ENCODE data around the gene RFX4.

Gene RFX4

GRCh38 chr12:106582641-106583230 lies at the start of gene RFX4:
Gene RFX4, plus strand, starts transcription at chr12:106583004. Its CDS starts 317 bp downstream, at chr12:106583321.
- no peak for DNase-seq

GRCh38 chr12:106541201-106541600 lies 41.6 kb upstream of the RFX4 start:
- DNase-seq = no peak

GRCh38 chr12:106551410-106551809 lies 31.4 kb upstream of the RFX4 start:
- peak; percentile 1 for DNase-seq

DNA sequence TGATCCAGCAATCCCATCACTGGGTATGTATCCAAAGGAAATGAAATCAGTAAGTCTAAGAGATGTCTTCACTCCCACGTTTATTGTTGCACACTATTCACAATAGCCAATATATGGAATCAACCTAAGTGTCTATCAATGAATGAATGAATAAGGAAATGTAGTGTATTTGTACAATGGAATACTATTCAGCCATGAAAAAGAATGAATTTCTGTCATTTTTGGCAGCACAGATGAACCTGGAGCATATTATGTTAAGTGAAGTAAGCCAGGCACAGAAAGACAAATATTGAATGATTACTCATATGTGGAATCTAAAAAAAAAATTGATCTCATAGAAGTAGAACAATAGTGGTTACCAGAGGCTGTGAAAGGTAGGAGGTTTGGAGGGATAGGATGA lies 30.6 kb upstream of the RFX4 start:
- DNase-seq = no peak

DNA sequence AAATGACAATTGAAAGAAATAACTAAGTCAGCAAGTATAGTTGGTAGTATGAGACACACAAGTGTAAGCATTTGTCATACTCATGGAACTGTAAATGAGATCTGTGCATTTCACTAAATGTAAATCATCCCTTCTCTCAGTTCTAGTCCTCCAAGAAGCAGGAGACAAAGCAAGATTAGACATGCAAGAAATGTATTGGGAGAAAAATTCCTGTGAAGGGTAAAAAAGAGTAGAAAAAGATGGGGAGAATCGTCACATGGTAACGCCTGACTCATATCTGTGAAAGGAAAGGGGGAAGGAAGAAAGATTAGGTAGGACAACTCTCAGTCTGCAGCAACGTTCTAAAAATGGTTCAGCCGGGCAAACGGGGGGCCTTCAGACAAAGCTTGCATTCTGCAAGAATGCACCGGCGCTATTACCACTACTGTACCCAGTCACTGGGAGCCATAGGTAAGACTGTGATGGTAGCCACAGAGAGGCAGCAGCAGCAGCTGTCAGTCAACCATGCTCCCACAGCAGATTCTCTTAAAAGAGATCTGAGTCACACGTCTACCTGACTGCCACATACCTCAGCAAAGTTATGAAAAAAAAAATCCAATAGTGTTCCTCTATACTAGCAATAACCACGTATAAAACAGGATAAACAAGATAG lies 18.0 kb upstream of the RFX4 start:
- no peak for DNase-seq

DNA sequence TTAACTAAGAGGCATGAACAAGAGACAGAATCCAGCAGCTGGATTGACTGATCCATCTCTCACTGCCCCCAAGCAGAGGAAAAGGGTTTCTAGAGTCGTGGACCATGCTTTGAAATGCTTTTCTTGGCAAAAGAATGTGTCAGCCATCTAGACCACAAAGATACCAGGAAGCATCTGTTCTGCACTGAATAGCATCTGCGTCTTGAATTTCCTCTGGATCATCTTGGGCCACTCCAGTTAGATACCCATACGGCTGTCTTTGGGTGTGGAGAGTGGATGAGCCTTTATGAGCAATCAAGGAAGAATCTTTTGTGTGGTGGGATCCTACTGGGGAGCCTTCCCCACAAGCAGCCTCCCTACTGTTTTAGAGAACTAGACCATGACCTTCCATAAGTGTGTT lies 16.0 kb upstream of the RFX4 start:
- no peak for DNase-seq

- DNase-seq = no peak
Measured at GRCh38 chr12:106573239-106573638, 9.6 kb upstream of the RFX4 start.

DNA sequence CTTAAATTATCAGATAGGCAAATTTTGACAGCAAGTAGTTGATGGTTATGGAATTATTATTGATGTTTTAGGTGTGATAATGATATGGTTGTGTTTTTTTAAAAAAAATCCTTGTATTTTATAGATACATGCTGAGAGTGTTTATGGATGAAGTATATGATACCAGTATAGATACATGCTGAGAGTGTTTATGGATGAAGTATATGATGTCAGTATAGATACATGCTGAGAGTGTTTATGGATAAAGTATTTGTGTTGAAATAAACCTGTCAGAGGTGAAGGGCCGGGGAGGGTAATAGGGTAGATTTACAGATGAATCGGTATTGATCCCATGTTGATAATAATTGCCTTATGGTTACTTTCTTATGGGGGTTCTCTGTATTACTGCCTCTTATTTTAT lies 6.0 kb upstream of the RFX4 start:
- DNase-seq = no peak

DNA sequence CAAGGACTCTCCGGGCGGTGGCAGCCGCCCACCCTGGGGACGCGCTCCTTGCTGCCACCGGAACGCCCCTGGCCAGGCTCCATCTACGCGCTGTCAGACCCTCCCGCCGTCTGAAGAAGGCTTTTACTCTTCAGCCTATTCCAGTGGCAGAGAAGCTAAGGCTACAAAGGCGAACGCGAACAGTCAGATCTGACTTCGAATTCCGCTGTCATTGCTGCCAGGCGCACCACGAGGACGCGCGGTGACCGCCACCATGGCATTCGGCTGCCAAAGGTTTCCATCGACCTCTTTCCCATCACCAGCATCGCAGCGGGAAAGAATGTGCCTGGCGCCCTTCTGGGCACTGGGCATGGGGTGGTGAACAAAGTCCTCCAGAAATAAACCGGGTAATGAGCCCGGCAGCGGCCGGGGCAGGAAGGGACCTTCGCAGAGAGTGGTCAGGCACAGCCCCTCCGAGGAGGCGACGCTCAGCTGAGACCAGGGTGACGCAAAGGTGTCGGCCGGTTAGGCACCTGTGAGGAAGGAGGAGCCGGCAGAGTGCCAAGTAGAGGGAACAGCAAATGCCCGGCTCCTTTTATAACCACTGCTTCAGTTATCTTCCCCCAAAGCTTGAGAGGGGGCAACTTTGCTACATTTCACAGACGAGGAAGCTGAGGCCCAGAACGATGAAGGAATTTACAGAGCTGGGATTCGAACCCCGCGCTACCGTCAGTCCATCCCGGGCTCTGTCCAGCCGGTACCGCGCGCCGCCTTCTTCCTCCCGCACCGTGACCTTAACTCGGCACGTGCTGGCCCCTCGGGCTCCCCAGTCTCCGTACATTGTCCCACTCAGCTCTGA lies 1.9 kb upstream of the RFX4 start:
- DNase-seq = no peak

DNA sequence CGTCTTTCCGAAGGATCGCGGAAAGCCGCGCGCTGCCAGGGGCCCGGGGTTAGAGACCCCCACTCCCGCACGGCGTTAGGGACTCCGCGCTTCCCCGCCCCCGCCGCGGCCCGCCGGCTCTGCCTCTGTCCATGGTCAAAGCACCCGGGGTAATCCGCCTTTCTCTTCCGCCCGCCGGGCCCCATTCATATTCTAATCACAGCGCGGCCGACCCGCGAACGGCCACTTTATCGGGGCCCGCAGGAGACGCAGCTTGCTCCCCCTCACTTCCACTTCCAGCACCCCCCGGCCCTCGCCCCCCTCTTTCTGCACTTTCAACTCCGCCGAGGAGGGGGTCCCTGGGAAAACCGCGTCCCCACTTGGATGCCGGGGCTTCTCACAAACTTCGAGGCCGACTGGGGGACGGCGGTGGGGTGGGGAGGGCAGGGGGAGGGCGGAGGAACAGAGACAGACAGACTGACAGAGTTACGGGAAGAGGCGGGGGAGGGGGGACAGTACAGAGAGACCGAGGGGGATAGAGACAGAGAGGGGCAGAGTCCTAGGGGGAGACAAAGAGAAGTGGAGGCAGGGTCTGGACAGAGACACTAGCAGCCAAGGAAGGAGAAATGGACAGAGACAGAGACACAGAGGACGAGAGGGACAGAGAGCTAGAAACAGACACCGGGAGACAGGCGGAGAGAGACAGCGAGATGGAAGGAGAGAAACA lies 1.1 kb upstream of the RFX4 start:
- DNase-seq = no peak

DNA sequence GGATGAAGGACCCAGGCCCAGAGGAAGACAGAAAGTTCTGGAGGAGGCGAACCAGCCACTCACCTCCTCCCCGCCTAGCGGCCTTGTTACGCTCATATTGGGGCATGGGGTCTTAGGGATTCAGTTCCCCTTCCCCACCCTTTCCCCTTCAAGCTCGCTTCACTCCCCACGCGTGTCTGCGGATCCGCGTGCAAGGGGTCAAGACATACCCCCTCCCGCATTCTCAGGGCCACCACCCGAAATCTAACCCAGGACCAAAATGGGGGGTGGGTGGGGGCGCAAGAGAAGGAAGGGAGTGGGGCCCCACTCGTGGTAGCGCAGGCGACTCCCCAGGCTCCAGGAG lies 584 bp upstream of the RFX4 start:
- DNase-seq = no peak

- no peak for DNase-seq
Measured at GRCh38 chr12:106583242-106584103, 669 bp downstream of the RFX4 start.

- no peak for DNase-seq
Measured at GRCh38 chr12:106584104-106585064, 1.6 kb downstream of the RFX4 start.

GRCh38 chr12:106585105-106585520 lies 2.3 kb downstream of the RFX4 start:
- DNase-seq = no peak

DNA sequence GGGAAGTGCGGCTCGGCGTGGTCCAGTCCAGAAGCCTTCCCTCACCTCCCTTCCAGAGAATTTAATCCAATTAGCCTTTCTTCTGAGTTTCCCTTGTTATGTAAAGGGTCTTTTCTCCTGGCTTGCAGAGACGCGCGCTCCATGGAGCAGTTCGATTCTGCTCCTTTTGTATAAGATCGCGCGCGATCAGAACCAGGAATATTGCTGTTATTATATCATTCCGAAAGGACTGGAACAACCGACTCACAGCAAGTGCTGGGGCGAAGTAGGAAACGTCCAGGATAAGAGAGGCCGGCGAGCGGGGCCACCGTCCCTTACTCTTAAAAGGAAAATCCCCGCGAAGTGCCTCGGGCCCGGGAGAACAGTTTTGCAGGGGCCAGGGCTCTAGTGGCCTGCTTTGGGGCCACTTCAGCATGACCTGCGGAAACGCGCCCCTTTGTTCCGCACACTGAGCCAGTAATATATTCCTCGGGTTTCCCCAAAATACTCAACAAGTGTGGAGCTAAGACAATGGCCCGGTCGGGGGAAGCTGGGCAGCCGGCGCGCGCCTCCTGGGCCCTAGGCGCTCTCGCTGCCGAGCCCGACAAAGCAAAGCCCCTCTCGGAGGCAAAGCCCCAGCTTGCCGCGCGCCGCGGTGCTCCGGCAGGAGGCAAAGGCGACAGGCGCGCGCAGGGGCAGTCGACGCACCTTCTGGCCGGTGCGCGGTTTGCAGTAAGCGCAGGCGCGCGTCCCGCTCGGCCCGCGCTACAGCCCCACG lies 2.9 kb downstream of the RFX4 start:
- DNase-seq = no peak

- no peak for DNase-seq
Measured at GRCh38 chr12:106586278-106586802, 3.5 kb downstream of the RFX4 start.

GRCh38 chr12:106586803-106587684 lies 4.2 kb downstream of the RFX4 start:
- DNase-seq = no peak

DNA sequence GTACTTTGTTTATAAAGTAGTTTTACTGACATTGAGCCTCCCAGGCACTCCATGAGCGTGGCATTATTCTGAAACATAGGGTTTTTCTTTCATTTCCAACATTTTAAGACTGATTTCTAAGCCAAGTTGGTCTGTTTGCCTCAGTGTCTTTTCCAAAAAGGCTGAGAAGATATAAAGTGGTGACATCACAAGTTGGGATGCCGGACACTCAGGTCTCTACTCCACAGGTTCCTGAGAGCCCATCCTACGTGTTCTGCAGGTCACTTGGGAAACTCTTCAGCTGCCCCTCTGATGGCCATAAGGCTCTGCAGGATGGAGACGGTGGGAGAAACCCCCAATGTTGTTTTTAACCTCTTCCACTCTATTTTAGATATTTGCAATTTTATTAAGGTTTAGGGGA lies 6.0 kb downstream of the RFX4 start:
- DNase-seq = no peak

DNA sequence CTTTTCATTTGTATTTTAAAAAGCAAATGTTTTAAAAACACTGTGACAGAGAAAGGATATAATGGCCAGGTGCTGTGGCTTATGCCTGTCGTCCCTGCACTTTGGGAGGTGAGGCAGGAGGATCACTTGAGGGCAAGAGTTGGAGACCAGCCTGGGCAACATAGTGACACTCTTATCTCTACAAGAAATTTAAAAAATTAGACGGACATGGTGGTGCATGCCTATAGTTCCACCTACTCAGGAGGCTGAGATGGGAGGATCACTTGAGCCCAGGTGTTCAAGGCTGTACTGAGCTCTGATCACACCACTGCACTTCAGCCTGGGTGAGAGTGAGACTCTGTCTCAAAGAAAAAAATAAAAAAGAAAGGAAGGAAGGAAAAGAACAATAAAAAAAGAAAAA lies 7.8 kb downstream of the RFX4 start:
- no peak for DNase-seq
